ENCODE results near the gene TGFBR3L. TPM values are rescaled to one million over a fixed set of nuclear protein-coding genes. Genes with fewer than 3 reads are reported as not detected.

TGFBR3L gene
- total RNA-seq (2021; ENCODE audit: unreplicated experiment) = 12.5 TPM
- 38.6 TPM for polyA plus RNA-seq (2012; ENCODE audit: insufficient read length)
- percentile 36 among the genes with signal in this experiment for Bru-seq, nascent RNA
- percentile 41 among the genes with signal in this experiment for BruChase-seq, experiment 1, labeled RNA remaining after a 2-hour chase
- percentile 36 among the genes with signal in this experiment for BruChase-seq, experiment 2, labeled RNA remaining after a 6-hour chase
- long read RNA-seq, partial matches to known transcripts = 11 of 24 reads
- long read RNA-seq, other reads (novel, unspliced or antisense) = 11 of 24 reads

DNA sequence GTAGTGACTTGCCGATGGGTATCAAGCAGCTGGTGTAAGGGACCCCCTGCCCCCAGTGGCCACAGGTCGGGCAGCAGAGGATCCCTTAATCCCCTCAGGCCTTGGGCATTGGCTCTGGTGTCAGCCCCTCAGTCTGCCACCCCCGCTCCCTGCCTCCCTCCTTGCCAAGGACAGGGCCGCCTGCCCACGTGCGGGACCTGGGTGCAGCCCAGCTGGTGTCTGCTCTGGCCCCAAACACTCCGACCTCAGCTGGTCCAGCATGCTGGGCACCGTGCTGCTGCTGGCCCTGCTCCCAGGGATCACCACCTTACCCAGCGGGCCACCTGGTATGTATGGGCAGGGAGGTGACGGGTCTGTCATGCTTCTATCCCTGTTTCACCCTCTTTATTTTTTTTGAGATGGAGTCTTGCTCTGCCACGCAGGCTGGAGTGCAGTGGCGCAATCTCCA, at the start of gene TGFBR3L:
TGFBR3L (plus strand) TSS at position 233 of the 448 bp plus-strand sequence.
- Histone ChIP-seq H3K4me3 (ENCODE audit: low read depth in 2 of 2, low read length in 2 of 2) (peak within 1 kb of the TSS in 1 of 2 experiments; percentile 42; a peak in 2 of 4 replicates), H3K36me3 (ENCODE audit: control insufficient read depth, insufficient read depth, low read length) (no peaks in the 10 kb centered on the region; the same call in 1 of the 2 replicates), H3K27ac (ENCODE audit: low read length) (peak within 1 kb of the TSS; percentile 48; the same call in 1 of the 2 replicates), H3K9me3 (ENCODE audit: control insufficient read depth, insufficient read depth, low read depth, low read length) (no peaks in the 10 kb centered on the region), H3K4me1 (ENCODE audit: control insufficient read depth, insufficient read depth, low read length) (peaks cover 10% of the 10 kb centered on the region), H3K27me3 (ENCODE audit: control insufficient read depth, insufficient read depth, low read length) (no peaks in the 10 kb centered on the region)
- intact Hi-C loops (cut with micrococcal nuclease; ENCODE audit: unreplicated experiment) = no loop called here
- in situ Hi-C loops (cut with HindIII; ENCODE audit: low pct_unique_long_range_greater_than_20kb, low sequenced_read_pairs) = no loop called here
- TF ChIP-seq SIN3A (IDR thresholded peaks at IDR 0.05; ENCODE audit: borderline replicate concordance, insufficient read depth, low read depth, low read length) (no peak), POLR2AphosphoS5 (IDR thresholded peaks at IDR 0.05; ENCODE audit: low read depth, low read length) (no peak), TCF7L2 (IDR thresholded peaks at IDR 0.05; ENCODE audit: low read depth, low read length) (no peak)
- TF ChIP-seq, protein P1, sequence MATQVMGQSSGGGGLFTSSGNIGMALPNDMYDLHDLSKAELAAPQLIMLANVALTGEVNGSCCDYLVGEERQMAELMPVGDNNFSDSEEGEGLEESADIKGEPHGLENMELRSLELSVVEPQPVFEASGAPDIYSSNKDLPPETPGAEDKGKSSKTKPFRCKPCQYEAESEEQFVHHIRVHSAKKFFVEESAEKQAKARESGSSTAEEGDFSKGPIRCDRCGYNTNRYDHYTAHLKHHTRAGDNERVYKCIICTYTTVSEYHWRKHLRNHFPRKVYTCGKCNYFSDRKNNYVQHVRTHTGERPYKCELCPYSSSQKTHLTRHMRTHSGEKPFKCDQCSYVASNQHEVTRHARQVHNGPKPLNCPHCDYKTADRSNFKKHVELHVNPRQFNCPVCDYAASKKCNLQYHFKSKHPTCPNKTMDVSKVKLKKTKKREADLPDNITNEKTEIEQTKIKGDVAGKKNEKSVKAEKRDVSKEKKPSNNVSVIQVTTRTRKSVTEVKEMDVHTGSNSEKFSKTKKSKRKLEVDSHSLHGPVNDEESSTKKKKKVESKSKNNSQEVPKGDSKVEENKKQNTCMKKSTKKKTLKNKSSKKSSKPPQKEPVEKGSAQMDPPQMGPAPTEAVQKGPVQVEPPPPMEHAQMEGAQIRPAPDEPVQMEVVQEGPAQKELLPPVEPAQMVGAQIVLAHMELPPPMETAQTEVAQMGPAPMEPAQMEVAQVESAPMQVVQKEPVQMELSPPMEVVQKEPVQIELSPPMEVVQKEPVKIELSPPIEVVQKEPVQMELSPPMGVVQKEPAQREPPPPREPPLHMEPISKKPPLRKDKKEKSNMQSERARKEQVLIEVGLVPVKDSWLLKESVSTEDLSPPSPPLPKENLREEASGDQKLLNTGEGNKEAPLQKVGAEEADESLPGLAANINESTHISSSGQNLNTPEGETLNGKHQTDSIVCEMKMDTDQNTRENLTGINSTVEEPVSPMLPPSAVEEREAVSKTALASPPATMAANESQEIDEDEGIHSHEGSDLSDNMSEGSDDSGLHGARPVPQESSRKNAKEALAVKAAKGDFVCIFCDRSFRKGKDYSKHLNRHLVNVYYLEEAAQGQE (IDR thresholded peaks at IDR 0.05; ENCODE audit: insufficient read depth in 1 of 2, low read depth in 2 of 2, low read length in 1 of 2) = no peak
- TF ChIP-seq, protein P2, sequence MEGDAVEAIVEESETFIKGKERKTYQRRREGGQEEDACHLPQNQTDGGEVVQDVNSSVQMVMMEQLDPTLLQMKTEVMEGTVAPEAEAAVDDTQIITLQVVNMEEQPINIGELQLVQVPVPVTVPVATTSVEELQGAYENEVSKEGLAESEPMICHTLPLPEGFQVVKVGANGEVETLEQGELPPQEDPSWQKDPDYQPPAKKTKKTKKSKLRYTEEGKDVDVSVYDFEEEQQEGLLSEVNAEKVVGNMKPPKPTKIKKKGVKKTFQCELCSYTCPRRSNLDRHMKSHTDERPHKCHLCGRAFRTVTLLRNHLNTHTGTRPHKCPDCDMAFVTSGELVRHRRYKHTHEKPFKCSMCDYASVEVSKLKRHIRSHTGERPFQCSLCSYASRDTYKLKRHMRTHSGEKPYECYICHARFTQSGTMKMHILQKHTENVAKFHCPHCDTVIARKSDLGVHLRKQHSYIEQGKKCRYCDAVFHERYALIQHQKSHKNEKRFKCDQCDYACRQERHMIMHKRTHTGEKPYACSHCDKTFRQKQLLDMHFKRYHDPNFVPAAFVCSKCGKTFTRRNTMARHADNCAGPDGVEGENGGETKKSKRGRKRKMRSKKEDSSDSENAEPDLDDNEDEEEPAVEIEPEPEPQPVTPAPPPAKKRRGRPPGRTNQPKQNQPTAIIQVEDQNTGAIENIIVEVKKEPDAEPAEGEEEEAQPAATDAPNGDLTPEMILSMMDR (IDR thresholded peaks at IDR 0.05) = no peak
- no peak for ATAC-seq
- no peak for DNase-seq (ENCODE audit: low read depth, low spot score)
- BruUV-seq (replicated peaks) = no TSS peak
- POLR2A ChIA-PET = no interaction called here
- CTCF ChIA-PET = no interaction called here

DNA sequence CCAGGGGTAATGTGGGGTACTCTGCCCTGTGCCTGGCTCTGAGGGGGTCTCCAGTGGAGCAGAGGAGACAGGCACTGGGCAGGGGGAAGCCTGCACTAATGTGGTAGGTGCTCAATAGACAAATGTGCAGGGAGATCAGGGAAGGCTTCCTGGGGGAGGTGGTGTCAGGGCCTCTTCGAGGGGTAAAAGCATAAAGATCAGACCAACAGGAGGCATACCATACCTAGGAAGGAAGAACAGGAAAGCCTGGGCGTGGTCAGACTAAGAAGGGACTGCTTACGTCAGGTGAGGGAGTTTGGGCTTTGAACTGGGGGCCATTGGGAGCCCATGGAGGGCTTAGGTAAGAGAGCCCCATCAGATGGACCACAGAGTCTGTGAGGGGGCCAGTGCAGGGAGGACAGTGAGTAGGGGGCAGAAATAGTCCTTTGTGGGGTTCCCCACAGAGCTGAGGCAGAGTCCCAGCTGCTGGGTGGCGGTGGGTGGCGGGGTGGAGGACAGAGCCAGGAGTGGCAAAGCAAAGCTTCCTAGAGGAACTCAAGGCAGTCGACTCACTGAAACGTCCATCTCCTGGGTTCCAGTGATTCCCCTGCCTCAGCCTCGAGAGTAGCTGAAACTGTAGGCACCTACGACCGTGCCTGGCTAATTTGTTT, 49.2 kb upstream of the TGFBR3L start:
- ATAC-seq (no peak), DNase-seq (ENCODE audit: low read depth, low spot score) (no peak)
- in situ Hi-C loops (cut with HindIII; ENCODE audit: low pct_unique_long_range_greater_than_20kb, low sequenced_read_pairs) = no loop called here
- Histone ChIP-seq H3K27ac (ENCODE audit: low read length) (no peak overlapping the region), H3K4me1 (ENCODE audit: control insufficient read depth, insufficient read depth, low read length) (no peaks in the 10 kb centered on the region), H3K4me3 (ENCODE audit: low read depth in 2 of 2, low read length in 2 of 2) (no peak overlapping the region), H3K9me3 (ENCODE audit: control insufficient read depth, insufficient read depth, low read depth, low read length) (no peaks in the 10 kb centered on the region), H3K27me3 (ENCODE audit: control insufficient read depth, insufficient read depth, low read length) (no peaks in the 10 kb centered on the region), H3K36me3 (ENCODE audit: control insufficient read depth, insufficient read depth, low read length) (no peaks in the 10 kb centered on the region)
- BruUV-seq (replicated peaks) = no TSS peak
- intact Hi-C loops (cut with micrococcal nuclease; ENCODE audit: unreplicated experiment) = no loop called here
- CTCF ChIA-PET = no interaction called here
- POLR2A ChIA-PET = no interaction called here
- TF ChIP-seq, protein P2 (IDR thresholded peaks at IDR 0.05) = no peak
- TF ChIP-seq TCF7L2 (IDR thresholded peaks at IDR 0.05; ENCODE audit: low read depth, low read length) = no peak
- TF ChIP-seq, protein P1 (IDR thresholded peaks at IDR 0.05; ENCODE audit: insufficient read depth in 1 of 2, low read depth in 2 of 2, low read length in 1 of 2) = no peak
- TF ChIP-seq SIN3A (IDR thresholded peaks at IDR 0.05; ENCODE audit: borderline replicate concordance, insufficient read depth, low read depth, low read length) = no peak
- no peak for TF ChIP-seq POLR2AphosphoS5 (IDR thresholded peaks at IDR 0.05; ENCODE audit: low read depth, low read length)

All from Panc1 (cell line).